Activated CD8-positive, alpha-beta memory T cell treated with anti-CD3 and anti-CD28 coated beads, Interleukin-2, amount 50 U/mL, for 48 hours (primary cell): Measurements from ENCODE around the gene RB1.
"Not testable (repeated sequence)": the region's sequence is repeated elsewhere in the genome, so short reads cannot be mapped to it uniquely, and the experiment has no call there.

Source experiments
- DNase-seq: peaks from one replicate; pipeline ENCODE4 v3.0.0-alpha.2; 2020

The RB1 gene

DNA sequence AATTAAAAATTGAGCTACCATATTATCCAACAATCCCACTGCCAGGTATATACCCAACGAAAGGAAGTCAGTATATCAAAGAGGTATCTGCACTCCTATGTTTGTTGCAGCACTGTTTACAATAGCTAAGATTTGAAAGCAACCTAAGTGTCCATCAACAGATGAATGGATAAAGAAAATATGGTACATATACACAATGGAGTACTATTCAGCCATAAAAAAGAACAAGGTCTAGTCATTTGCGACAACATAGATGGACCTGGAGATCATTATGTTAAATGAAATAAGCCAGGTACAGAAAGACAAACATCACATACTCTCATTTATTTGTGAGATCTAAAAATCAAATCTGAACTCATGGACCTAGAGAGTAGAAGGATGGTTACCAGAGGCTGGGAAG, 52.0 kb downstream of the RB1 start:
- not testable (repeated sequence) for DNase-seq

DNA sequence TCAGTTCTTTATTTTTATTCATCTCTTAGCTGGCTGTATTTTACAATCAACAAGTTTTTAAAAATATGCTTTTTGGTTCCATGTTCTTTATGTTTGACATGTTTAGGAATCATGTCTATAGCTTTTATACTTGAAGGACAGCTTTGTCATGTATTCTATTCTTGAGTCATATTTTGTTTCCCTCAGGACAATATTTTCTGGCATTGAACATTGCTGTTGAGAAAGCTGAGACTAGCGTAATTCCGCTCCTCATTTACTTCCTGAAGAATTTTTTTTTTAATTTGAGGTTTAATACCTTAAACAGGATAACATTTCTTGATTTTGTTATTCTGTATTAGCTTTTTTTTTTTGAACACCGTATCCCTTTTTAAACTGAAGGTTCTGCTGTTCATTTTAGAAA, 53.2 kb downstream of the RB1 start:
- no peak for DNase-seq

DNA sequence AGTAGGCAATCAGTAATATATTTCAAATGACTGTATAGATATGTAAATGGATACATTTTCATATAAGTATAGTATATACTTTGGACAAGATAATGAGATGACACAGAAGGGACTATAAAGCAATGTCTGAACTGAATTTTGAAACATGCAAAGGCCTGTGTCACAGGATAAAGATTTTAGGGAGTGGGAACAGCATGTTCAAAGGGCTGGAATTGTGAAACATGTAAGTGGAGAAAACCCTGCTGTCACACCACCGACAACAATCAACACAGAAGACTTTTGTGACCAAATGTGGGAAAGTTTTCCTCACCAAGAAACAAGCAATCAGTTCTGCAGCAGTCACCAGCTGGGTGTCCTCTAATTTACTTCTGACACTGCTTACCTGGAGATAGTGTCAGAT, 66.4 kb downstream of the RB1 start:
- no peak for DNase-seq

DNA sequence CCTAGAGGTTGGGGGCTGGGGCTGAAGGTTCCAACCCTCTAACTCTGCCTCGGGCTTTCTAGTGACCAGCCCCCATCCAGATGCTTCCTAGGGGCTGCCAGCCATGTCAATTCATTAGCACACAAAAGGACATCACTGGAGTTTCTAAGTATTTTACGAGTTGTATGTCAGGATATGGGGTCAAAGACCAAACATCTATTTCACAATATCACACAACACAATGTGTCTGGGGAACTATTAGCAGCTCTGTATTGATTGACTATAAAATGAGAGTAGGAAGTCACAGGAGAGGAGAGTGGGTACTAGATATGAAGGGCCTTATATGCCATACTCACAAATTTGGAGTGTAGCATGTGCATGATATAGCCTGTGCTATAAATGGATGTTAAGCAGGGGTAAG, 67.3 kb downstream of the RB1 start:
- DNase-seq, result no peak

DNA sequence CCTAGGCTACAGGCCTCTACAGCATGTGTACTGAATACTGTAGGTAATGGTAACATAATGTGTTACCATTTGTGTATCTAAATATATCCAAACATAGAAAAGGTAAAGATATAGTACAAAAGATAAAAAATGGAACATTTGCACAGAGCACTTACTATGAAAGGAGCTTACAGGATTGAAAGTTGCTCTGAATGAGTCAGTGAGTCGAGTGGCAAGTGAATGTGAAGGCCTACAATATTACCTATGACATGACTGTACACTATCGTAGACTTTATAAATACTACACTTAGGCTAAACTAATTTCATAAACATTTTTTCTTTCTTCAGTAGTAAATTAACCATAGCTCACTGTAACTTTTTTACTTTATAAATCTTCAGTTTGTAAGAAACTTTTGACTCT, 74.3 kb downstream of the RB1 start:
- DNase-seq, result no peak

DNA sequence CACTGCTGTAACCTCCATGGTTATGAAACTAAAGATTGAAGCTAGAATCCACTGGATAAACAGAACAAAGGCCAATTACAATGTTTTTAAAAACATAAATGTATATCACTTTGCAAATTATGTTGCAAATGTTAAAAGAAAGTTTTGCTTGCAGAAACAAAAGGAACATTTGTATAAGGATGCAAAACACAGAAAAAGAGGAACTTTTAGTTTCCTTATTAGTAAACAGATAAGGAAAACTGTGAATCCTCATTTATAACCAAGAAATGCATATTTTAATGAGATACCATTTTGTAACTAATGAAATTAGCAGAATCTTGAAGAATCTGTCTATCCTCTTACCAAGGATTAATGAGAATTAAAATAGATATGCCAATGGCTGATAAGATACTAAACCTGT, 77.0 kb downstream of the RB1 start:
- DNase-seq, result no peak

DNA sequence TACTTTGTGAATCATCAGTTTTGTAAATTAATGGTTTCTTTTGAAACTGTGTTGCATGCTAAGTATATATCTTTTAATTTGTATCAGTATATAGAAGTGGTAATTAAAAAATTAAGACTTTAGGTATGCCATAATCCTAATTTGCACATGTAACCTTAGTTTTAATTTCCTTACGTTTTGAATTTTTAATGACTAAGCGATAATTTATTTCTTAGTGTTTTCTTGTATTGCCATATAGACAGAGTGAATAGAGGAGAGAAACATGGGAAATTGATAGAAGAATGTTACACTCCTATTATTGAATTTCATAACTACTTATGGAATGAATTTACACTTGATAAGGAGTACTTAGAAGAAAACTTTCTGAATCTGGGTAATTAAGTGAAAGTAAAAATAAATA, 79.8 kb downstream of the RB1 start:
- DNase-seq, result no peak

DNA sequence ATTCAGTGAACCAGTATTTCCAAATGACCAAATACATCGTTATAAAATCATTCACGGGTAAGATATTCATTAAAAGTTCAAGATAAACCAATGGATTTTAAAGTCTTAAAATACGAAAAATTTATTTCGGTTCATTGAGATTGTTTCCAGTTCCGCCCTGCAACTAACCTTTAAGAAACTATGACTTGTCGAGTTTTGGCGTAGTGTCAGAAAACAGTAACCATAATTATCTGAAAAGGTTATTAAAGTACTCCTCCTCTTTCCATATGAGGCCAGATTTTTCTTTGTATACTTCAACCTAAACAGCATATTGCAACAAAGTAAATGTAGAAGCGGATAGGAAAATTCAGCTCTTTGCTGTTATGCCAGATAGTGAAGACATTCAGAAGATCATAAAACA, 83.3 kb downstream of the RB1 start:
- no peak for DNase-seq

DNA sequence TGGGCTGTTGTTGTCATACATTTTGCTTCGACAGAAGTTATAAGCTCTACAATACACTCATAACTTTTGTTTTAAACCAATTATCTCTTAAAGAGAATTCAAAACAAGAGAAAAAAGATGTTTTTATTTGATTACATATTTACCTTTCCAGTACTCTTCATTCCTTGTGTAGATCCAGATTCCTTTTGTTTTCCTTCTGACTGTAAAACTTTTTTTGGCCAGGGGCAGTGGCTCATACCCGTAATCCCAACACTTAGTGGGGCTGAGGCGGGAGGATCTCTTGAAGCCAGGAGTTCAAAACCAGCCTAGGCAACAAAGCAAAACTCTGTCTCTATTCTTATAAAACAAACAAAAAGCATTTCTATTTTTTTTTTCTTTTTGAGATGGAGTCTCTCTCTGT, 87.7 kb downstream of the RB1 start:
- no peak for DNase-seq

DNA sequence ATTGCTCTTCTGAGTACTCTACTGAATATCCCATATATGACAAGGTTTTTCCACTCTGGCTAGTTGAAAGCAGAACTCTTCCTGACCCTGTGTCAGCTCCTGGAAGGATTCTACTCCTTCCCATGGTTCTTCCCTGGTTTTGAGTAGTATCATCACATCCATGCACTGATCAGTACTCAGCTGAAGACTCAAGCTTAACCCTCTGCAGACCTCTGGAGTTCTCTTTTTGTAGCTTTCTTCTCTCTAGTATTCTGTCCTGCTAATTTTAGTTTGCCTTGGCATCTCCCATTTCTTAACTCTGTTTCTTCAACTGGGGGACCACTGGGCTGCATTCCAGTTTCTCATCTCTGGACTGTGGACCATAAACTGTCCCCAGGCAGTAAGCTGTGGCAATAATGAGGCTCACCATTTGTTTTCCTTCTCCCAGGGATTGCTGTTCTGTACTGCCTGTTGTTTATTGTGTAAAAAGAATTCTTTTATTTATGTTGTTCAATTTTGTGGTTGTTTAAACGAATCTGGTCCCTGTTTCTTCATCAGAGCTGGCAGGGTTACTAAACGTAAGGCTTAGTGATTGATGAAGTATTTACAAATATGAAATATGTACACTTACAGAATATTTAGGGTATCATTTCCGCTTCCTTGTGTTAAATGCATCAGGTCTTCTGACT, 89.6 kb downstream of the RB1 start:
- no peak for DNase-seq

DNA sequence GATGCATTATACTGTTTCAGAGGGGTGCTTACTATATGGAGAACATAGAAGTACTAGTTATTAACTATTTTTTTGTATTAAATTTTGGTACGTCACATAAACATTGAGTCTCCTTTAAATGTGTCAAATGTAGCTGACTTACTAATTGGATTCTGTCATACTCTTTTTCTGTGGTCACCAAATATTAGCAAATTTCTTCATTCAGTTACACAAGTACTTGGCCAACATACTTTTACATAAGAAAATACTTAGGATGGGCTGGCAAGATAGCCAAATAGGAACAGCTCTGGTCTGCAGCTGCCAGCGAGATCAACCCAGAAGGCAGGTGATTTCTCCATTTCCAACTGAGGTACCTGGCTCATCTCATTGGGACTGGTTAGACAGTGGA, 90.1 kb downstream of the RB1 start:
- no peak for DNase-seq

DNA sequence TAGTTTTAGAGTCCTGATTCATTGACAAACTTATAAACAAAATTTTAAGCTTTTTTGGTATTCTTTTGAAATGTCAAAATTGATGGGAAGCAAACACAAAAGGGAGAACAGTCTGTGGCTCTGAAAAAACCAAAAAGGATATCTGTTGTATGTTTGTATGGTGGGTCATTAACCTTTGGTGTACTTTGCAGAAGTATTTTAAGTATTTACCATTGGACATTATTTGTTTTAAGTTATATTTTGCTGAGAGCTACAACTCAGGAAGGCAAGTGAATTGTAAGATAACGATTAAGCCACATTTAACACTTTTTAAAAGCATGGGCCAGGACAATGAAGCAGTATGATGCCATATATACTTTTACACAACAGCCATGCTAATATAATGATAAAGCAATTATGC, 94.2 kb downstream of the RB1 start:
- DNase-seq, result no peak

DNA sequence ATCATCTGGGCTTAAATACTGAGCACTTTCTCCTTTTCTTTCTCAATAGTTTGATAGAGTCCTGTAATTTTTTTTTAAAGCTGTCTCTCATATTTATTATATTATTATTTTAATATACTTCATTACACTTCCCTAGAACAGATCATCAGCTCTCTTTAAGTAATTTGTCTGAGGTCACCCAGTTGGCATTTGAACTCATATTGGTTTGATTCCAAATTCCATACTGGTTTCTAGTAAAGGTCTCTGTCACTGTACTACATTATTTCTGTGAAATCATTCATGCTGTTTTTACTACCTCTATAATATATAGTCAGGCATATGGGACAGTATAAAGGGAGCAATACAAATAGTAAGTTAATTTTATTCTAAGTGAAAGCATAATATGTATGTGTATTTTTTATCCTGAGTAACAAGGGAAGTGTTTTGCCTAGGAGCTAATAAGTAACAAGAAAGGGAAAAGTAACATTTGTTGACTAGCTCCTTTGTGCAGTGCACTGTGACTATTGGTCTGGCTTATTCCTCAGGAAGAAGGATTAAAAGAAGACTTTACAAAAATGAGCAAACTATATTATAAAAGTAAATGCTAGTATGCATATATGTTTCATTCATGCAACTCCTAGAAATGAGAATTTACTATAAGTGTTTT, 95.0 kb downstream of the RB1 start:
- DNase-seq, result no peak

DNA sequence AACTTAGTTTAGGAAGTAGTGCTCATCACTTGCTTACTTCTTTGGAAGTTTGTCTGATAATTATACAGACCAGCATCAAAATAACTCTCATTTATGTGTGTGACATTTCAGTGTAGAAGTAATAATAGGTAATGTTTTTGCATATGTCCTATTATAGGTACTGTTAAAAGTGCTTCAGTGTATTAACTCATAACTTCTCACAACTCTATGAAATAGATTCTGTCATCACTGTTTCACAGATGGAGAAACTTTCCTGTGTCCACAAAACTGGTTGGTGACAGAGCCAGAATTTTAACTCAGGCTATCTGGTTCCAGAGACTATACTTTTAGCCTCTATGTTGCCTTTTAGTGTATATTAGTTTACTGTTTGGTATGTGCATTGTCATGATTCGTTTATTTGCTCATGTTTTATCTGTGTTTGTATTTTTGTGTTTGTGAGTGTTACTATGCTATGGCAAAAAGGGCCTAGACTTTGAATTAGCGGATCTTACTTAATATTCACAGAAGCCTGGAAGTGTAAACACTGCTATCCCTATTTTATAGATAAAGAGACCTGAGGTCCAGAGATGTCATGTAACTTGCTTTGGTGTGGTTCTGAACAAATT, 96.6 kb downstream of the RB1 start:
- no peak for DNase-seq

DNA sequence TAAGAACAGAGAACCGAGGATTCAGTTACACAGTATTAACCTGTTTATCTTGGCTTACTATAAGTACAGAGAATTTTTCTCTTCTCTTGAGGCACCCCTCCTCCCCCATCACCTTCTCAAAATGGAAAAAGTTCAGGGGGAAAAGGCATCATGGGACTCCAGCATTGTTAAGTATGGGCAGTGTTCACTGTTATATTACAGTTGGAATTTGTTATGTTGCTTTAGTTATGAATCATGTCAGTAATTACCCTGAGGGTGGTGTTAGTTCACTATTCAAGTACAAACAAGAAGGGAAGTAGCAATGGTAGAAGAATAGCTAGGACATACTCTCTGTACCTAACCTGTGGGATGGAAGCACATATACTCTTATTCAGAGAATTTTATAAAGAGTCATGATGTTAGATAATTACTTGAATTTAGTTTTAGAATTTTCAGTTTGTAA, 97.3 kb downstream of the RB1 start:
- DNase-seq, result no peak

DNA sequence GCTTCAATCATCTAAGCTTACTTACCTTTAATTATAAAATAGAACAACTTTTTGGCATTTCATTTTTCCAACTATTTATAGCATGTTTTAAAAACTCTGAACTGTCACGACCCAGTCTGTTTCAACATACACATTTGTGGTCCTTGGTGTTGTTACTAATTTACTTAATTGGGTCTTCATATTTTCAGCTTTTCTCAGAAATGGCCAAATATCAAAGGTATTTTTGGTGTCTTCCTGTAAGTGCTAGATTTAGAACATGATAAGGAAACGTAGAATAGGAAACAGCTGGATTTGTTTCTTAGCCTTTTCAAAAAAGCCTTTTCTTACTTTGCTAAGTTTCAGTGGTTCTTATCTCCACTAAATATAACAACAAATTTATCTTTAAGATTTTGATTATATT, 97.9 kb downstream of the RB1 start:
- DNase-seq, result no peak

DNA sequence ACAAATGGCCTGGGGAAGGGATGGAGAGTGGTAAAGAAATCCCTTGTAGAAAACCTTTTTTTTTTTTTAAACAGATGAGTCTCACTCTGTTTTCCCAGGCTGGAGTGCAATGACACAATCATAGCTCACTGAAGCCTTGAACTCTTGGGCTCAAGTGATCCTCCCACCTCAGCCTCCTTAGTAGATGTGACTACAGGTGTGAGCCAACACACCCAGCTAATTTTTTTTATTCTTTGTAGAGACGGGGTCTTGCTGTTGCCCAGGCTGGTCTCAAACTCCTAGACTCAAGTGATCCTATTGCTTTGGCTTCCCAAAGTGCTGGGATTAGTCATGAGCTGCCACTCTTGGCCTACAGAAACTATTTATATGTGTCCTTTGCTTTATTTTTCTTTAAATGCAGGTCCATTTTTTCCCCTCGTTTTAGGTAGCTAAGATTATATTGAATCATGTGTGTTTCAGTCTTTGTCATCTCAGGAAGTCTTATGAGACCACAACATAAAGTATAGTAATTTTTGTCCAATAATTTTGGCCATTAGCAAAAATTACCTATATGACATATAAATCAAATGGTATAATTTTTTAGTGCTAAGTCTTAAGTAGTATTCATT, 98.9 kb downstream of the RB1 start:
- DNase-seq, result no peak

DNA sequence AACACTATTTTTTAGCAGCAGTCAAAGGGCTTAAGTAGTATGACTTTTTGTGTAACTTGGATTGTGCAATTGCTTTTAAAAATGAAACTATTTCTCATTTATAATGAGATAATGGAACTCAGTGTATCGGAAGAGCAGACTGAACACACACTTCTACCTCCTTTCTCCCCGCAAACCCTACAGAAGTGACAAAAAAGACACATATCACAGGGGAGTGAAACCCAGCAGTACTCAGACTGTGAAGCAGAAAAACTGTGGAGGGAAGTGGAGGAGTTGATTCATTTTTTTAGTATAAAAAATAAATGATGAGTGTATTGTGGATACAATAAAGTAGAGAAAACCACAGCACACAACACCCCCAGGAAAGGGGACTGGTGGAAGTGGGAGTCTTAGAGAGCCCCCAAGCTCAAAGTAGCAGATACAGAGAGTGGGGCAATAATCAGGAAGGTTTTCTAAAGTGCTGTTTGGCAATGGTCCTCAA, 99.6 kb downstream of the RB1 start:
- DNase-seq, result no peak

DNA sequence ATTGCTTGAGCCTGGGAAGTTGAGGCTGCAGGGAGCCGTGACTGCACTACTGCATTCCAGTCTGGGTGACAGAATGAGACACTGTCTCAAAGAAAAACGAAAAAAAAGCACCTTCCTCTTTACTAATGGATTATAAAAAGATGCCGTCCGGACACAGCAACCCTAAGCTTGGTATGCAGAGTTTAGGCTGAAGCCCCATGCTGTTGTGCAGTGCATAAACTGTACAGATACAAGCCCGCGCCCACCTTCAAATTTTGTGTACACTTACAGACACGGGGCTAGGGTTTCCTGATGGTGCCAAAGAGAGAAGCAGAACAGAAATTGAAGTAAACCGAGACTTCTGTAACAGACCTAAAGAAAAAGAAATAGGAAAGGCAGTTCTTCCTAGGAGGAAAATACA, 100.4 kb downstream of the RB1 start:
- DNase-seq, result no peak

DNA sequence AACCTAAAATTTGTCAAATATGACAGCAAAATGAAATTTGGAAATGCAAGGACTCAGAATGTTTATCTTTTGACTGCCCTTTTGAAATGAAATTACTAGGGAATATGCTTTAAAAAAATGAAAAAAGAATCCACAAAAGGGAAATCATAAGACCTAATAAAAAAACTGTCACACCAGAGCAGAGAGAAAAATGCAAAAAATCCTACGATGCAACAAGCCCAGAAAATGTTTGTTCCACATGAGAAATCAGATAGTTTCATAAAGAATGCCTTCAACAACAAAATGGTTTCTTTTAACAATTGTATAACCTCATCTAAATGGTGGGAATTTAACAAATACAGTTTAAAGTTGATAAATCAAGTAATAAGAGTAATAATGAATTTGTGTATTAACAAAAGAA, 101.4 kb downstream of the RB1 start:
- no peak for DNase-seq

DNA sequence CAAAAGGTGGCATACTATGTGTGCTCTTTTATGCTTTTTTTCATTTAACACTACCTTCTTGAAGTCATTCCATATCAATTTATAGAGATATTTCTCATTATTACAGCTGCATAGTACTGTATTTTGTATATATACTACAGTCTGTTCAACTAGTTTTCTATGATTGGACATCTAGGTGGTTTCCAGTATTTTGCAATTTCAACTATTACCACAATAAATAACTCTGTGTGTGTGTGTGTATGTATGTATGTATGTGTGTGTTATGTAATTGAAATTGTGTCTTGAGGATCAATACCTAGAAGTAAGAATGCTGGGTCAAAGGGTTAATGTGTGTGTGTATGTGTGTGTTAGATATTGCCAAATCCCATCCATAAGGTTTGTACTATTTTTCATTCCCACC, 102.3 kb downstream of the RB1 start:
- DNase-seq, result no peak

DNA sequence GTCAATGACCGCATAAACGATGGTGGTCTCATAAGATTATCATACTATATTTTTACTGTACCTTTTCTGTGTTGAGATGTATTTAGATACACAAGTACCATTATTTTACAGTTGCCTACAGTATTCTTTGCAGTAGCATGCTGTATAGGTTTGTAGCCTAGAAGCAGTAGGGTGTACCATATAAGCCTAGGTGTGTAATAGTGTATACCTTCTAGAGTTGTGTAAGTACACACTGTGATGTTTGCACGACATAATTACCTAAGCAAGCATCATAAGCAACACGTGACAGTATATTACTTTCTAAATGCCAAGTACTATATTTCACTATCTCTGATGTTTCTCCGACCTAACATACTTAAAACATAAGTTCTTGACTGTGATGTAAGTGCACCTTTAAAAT, 106.6 kb downstream of the RB1 start:
- DNase-seq, result no peak

DNA sequence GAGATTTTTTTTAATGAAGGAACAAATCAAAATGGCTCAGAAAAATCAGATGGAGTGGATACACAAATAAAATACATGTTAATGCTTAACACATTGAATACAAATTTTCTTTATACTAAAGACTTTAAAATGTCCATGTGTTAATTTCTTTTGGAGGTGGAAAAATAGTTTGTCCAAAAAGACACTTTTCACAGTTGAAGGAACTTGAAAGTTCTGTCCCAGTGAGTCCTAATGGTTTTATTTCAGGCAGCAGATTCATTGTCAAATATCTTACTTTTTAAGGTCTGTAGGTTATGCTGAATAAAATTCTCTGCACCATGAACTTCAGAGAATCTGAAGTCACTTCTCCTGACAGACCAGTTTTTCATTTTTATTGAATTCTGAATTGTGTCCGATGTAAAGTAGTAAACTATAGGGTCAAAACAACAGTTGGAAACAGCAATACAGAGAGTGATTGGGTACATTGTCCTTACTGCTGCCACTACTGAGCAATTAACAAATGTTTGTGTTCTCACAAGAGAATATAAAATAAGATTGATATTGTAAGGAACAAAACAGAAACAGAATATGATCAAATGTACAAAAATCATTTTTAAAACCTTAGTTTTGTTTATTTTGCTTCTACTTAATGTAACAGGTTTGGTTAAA, 107.7 kb downstream of the RB1 start:
- no peak for DNase-seq
